ENCODE data around the gene NOP16. TPM values are rescaled to one million over a fixed set of nuclear protein-coding genes. Genes with fewer than 3 reads are reported as not detected.

The NOP16 gene
- total and polyA plus RNA-seq, 2 of the 13 experiments (the other 11 are each of a cell fraction or from before 2014, with no cell fraction given) = 43.3 to 48.4 TPM

- no peak for TF ChIP-seq ZBTB49 (CRISPR knock-in tag; IDR thresholded peaks at IDR 0.05; ENCODE audit: borderline replicate concordance)
- TF ChIP-seq KDM4B (CRISPR knock-in tag; IDR thresholded peaks at IDR 0.05) = no peak
- TF ChIP-seq NFE2L2 (IDR thresholded peaks at IDR 0.05; ENCODE audit: low read length) = no peak
- TF ChIP-seq BHLHE40 (IDR thresholded peaks at IDR 0.05; ENCODE audit: low read length) = no peak
- no peak for TF ChIP-seq IRF9 (CRISPR knock-in tag; IDR thresholded peaks at IDR 0.05; ENCODE audit: borderline replicate concordance)
- no peak for TF ChIP-seq RAD21 (CRISPR knock-in tag; IDR thresholded peaks at IDR 0.05)
- TF ChIP-seq ZFP1 (CRISPR knock-in tag; IDR thresholded peaks at IDR 0.05) = no peak
These were observed 4.0 kb downstream of the NOP16 start (continued) for GRCh38 chr5:176384366-176384930.

- Histone ChIP-seq H3K27me3 (ENCODE audit: control insufficient read depth in 1 of 2, insufficient read depth in 2 of 2, low read length in 2 of 2) (no peaks in the 10 kb centered on the region; a peak in 1 of 5 replicates), H3K4me3 (replicated peaks in 1 of 3; ENCODE audit: insufficient read depth in 1 of 3, low read depth in 2 of 3, low read length in 3 of 3) (no peak overlapping the region), H3K36me3 (replicated peaks in 1 of 2; ENCODE audit: control insufficient read depth in 1 of 2, insufficient read depth in 2 of 2, low read length in 2 of 2) (peaks cover 18 to 55% of the 10 kb centered on the region in 2 experiments), H3K9me3 (ENCODE audit: low read length) (no peaks in the 10 kb centered on the region), H2AFZ (ENCODE audit: low read length) (no peak overlapping the region), H3K9ac (ENCODE audit: insufficient read depth, low read depth, low read length) (no peak overlapping the region), H4K20me1 (ENCODE audit: insufficient read depth, low read length) (peaks cover 11% of the 10 kb centered on the region; the same call in 1 of the 2 replicates), H3K4me2 (ENCODE audit: low read depth, low read length) (no peak overlapping the region), H3K79me2 (ENCODE audit: insufficient read depth, low read length) (peaks cover 36% of the 10 kb centered on the region), H3K27ac (ENCODE audit: extremely low read length, insufficient read depth, low read length) (no peak overlapping the region), H3K4me1 (ENCODE audit: insufficient read depth, low read length) (peaks cover 21% of the 10 kb centered on the region)
- ChIA-PET POLR2A (no interaction called here), CTCF (ENCODE audit: low intra/inter-chr PET ratio, low total read pairs) (no interaction called here)
- FAIRE-seq (no peak), ATAC-seq (no peak), DNase-seq (ENCODE audit: low spot score) (no peak)
- BruUV-seq (replicated peaks) = no TSS peak
- intact Hi-C loops (cut with micrococcal nuclease; ENCODE audit: unreplicated experiment) (no loop called here), in situ Hi-C loops (cut with HindIII; ENCODE audit: extremely low pct_ligation_motif_present, low pct_unique_long_range_greater_than_20kb) (no loop called here)
- WGBS (ENCODE audit: low lambda C conversion rate) = 92% methylated on average over 9 of the region's 9 CpGs
- no peak for TF ChIP-seq E2F1 (CRISPR knock-in tag; IDR thresholded peaks at IDR 0.05)
- TF ChIP-seq KDM5A (IDR thresholded peaks at IDR 0.05; ENCODE audit: borderline replicate concordance, low read length) = no peak
- TF ChIP-seq POLR2G (IDR thresholded peaks at IDR 0.05; ENCODE audit: low read depth, low read length) = no peak
- no peak for TF ChIP-seq NPAS2 (CRISPR knock-in tag; IDR thresholded peaks at IDR 0.05; ENCODE audit: borderline replicate concordance)
- TF ChIP-seq RNF219 (CRISPR knock-in tag; IDR thresholded peaks at IDR 0.05) = no peak
- TF ChIP-seq GATAD1 (CRISPR knock-in tag; IDR thresholded peaks at IDR 0.05) = no peak
- no peak for TF ChIP-seq ZNF230 (CRISPR knock-in tag; IDR thresholded peaks at IDR 0.05)
- no peak for TF ChIP-seq ZNF18 (CRISPR knock-in tag; IDR thresholded peaks at IDR 0.05; ENCODE audit: insufficient replicate concordance)
- TF ChIP-seq ZNF296 (CRISPR knock-in tag; conservative IDR thresholded peaks at IDR 0.05) = no peak
These were observed 4.4 kb downstream of the NOP16 start for GRCh38 chr5:176383961-176384360.
